ENCODE results near the gene USP31. TPM values are rescaled to one million over a fixed set of nuclear protein-coding genes. Genes with fewer than 3 reads are reported as not detected.

USP31 gene
- total and polyA plus RNA-seq, 2 of the 13 experiments (the other 11 are each of a cell fraction or from before 2014, with no cell fraction given): 22.5 to 23.3 TPM

DNA sequence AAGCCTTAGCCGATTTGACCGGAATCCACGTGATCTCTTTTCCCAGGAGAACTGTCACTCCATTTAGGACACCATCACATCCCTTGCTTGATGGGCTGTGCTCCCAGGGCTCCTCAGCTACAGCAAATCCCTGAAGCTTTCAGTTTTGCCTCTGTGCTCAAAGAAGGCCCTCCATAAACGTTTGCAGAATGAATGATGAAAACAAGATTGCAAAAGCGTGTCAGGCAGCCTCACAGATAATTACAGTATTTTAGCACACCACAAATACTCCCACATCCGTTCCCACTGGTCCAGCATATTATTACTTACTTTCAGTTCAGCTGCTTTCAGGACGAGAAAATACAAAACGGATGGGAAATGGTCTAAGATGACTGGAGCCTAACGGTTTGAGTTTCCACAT lies 84.6 kb downstream of the USP31 start:
- Histone ChIP-seq H3K4me1 (ENCODE audit: insufficient read depth, low read length) (no peaks in the 10 kb centered on the region), H3K36me3 (replicated peaks in 1 of 2; ENCODE audit: control insufficient read depth in 1 of 2, insufficient read depth in 2 of 2, low read length in 2 of 2) (peaks cover 26 to 34% of the 10 kb centered on the region in 2 experiments), H2AFZ (ENCODE audit: low read length) (no peak overlapping the region), H3K4me2 (ENCODE audit: low read depth, low read length) (no peak overlapping the region), H3K9me3 (ENCODE audit: low read length) (no peaks in the 10 kb centered on the region), H3K79me2 (ENCODE audit: insufficient read depth, low read length) (no peaks in the 10 kb centered on the region), H3K9ac (ENCODE audit: insufficient read depth, low read depth, low read length) (no peak overlapping the region), H3K27ac (ENCODE audit: extremely low read length, insufficient read depth, low read length) (no peak overlapping the region), H3K4me3 (replicated peaks in 1 of 3; ENCODE audit: insufficient read depth in 1 of 3, low read depth in 2 of 3, low read length in 3 of 3) (no peak overlapping the region), H4K20me1 (ENCODE audit: insufficient read depth, low read length) (peaks cover 4% of the 10 kb centered on the region; the same call in 1 of the 2 replicates), H3K27me3 (ENCODE audit: control insufficient read depth in 1 of 2, insufficient read depth in 2 of 2, low read length in 2 of 2) (no peaks in the 10 kb centered on the region)
- 89% methylated on average over 9 of the region's 9 CpGs for WGBS (ENCODE audit: low lambda C conversion rate)
- no TSS peak for BruUV-seq (replicated peaks)
- ChIA-PET CTCF (ENCODE audit: low intra/inter-chr PET ratio, low total read pairs) (no interaction called here), POLR2A (no interaction called here)
- DNase-seq (ENCODE audit: low spot score) (no peak), ATAC-seq (no peak), FAIRE-seq (no peak)
- intact Hi-C loops (cut with micrococcal nuclease; ENCODE audit: unreplicated experiment) (no loop called here), in situ Hi-C loops (cut with HindIII; ENCODE audit: extremely low pct_ligation_motif_present, low pct_unique_long_range_greater_than_20kb) (loop anchor here (5.0 kb wide), 1 partner anchor 162 kb away; no protein-coding TSS in a partner anchor)
- no peak for TF ChIP-seq EED (CRISPR knock-in tag; IDR thresholded peaks at IDR 0.05)
- TF ChIP-seq RBM22 (optimal IDR thresholded peaks at IDR 0.05; ENCODE audit: low read length): peak; percentile 72

DNA sequence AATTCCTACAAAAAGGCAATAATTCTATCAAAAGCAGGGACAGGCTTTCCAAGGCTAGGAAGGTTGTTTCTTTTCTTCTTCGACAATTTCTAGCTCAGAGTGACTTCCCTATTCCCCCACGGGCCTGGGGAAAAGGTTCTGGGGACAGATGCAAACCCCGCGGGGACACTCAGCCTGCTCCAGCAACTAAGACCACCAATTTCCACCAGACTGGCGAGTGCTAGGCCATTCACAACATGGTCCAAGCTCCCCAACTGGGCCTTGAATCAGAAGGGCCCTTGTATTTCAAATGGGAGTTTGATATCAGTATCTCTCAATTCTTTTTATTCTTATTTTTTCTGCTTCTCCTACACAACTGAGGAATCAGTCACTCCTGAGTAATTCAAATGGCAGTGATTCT lies 86.7 kb downstream of the USP31 start:
- H3K36me3 ChIP-seq (replicated peaks in 1 of 2; ENCODE audit: control insufficient read depth in 1 of 2, insufficient read depth in 2 of 2, low read length in 2 of 2): peaks cover 8 to 13% of the 10 kb centered on the region in 2 experiments
- POLR2A ChIA-PET: no interaction called here
- H4K20me1 ChIP-seq (ENCODE audit: insufficient read depth, low read length): peaks cover 4% of the 10 kb centered on the region; the same call in 1 of the 2 replicates
- no peaks in the 10 kb centered on the region for H3K4me1 ChIP-seq (ENCODE audit: insufficient read depth, low read length)
- ATAC-seq: no peak
- H3K27me3 ChIP-seq (ENCODE audit: control insufficient read depth in 1 of 2, insufficient read depth in 2 of 2, low read length in 2 of 2): no peaks in the 10 kb centered on the region
- WGBS (ENCODE audit: low lambda C conversion rate): 91% methylated on average over 5 of the region's 5 CpGs
- H3K9me3 ChIP-seq (ENCODE audit: low read length): no peaks in the 10 kb centered on the region
- DNase-seq (ENCODE audit: low spot score): no peak
- no peak overlapping the region for H3K4me3 ChIP-seq (replicated peaks in 1 of 3; ENCODE audit: insufficient read depth in 1 of 3, low read depth in 2 of 3, low read length in 3 of 3)
- intact Hi-C loops (cut with micrococcal nuclease; ENCODE audit: unreplicated experiment) (no loop called here), in situ Hi-C loops (cut with HindIII; ENCODE audit: extremely low pct_ligation_motif_present, low pct_unique_long_range_greater_than_20kb) (loop anchor here (5.0 kb wide), 1 partner anchor 160 kb away; no protein-coding TSS in a partner anchor)
- no peak overlapping the region for H3K4me2 ChIP-seq (ENCODE audit: low read depth, low read length)
- no peak overlapping the region for H3K9ac ChIP-seq (ENCODE audit: insufficient read depth, low read depth, low read length)
- BruUV-seq (replicated peaks): no TSS peak
- FAIRE-seq: no peak
- H3K79me2 ChIP-seq (ENCODE audit: insufficient read depth, low read length): no peaks in the 10 kb centered on the region
- H2AFZ ChIP-seq (ENCODE audit: low read length): no peak overlapping the region
- no peak overlapping the region for H3K27ac ChIP-seq (ENCODE audit: extremely low read length, insufficient read depth, low read length)
- TF ChIP-seq RBM22 (optimal IDR thresholded peaks at IDR 0.05; ENCODE audit: low read length): peak; percentile 97
- no peak for TF ChIP-seq ZNF891 (CRISPR knock-in tag; IDR thresholded peaks at IDR 0.05)
- CTCF ChIA-PET (ENCODE audit: low intra/inter-chr PET ratio, low total read pairs): no interaction called here

Data from HepG2 (cell line).